ENCODE data around the gene FXYD6. TPM values are rescaled to one million over a fixed set of nuclear protein-coding genes. Genes with fewer than 3 reads are reported as not detected.

Gene FXYD6
- total RNA-seq, 1 donor from 2014 or later: 10.5 TPM

- peaks cover 28% of the 10 kb centered on the region for H3K4me1 ChIP-seq (ENCODE audit: insufficient read depth, low read length)
- Mint-ChIP-seq H3K9me3 (ENCODE audit: unreplicated experiment) (no peaks in the 10 kb centered on the region), H3K27ac (ENCODE audit: unreplicated experiment) (no peak overlapping the region), H3K4me1 (ENCODE audit: low read depth, unreplicated experiment) (peaks cover 30% of the 10 kb centered on the region), H3K36me3 (ENCODE audit: low read depth, unreplicated experiment) (no peaks in the 10 kb centered on the region), H3K27me3 (ENCODE audit: low read depth, unreplicated experiment) (peaks cover 11% of the 10 kb centered on the region), H3K4me3 (ENCODE audit: unreplicated experiment) (no peak overlapping the region)
- H3K4me2 ChIP-seq (ENCODE audit: low read length): no peak overlapping the region
- FAIRE-seq (no peak), DNase-seq (ENCODE audit: low read depth) (no peak)
- no peak overlapping the region for H2AFZ ChIP-seq (ENCODE audit: low read depth, low read length)
- H3K79me2 ChIP-seq (ENCODE audit: insufficient read depth, low read length): no peaks in the 10 kb centered on the region
- no peak overlapping the region for H3K9ac ChIP-seq (ENCODE audit: low read length)
- TF ChIP-seq CTCF (IDR thresholded peaks at IDR 0.05; ENCODE audit: insufficient read depth, low read depth, low read length) (no peak), EZH2 (IDR thresholded peaks at IDR 0.05; ENCODE audit: insufficient read depth, low read length) (no peak)
- no peaks in the 10 kb centered on the region for H3K36me3 ChIP-seq (ENCODE audit: insufficient read depth, low read length)
- H3K4me3 ChIP-seq (ENCODE audit: insufficient read depth, low read depth, low read length): no peak overlapping the region
- no peaks in the 10 kb centered on the region for H3K27me3 ChIP-seq (ENCODE audit: insufficient read depth, low read length)
- no peaks in the 10 kb centered on the region for H4K20me1 ChIP-seq (ENCODE audit: insufficient read depth, low read length)
- no peak overlapping the region for H3K27ac ChIP-seq (ENCODE audit: low read depth, low read length)
- no peaks in the 10 kb centered on the region for H3K9me3 ChIP-seq (ENCODE audit: insufficient read depth, low read depth, low read length)
Measured at GRCh38 chr11:117820071-117820470, 56.4 kb downstream of the FXYD6 start.

DNA sequence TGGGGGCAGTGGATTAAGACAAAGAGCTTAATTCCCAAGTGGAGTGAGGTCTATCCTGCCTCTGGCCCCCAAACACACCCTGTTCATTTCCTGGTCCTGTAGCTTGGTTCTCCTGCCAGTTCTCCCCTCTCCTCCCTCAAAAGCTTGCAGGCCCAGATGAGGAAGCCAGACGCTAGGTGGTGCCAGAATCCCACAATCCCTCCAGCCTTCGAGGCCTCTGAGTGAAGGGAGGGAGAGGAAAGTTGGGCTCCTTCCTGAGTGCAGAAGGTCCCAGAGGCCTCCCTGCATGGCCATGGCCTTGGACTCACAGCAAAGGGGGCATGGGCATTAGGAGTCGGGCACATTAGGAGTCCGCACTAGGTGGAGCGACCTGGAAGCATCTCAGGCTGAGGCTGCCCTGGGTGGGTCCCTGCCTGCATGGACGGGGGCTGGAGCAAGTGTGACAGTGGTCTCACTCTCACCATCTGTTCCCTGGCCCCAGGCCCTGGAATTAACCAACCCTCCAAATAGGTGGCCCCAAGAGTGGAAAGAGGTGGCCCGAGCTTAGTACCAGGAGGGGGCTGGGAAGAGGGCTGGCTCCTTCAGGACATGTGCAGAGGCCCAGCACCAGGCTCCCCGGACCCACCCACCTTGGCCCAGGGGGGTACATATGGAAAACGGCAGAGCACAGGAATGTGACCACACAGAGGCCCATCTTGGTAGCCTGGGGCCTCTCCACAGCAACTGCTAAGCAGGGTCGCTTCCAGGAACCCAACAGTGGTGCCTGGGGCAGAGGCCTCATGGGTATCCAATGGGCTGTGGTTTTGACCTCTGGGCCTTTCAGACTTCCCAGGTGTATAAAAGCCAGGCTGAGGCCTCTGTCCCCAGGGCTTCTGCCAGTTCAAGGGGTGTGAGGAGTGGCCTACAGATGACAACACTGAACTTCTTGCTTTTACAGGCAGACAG lies 57.1 kb downstream of the FXYD6 start:
- no peak overlapping the region for H3K4me3 ChIP-seq (ENCODE audit: insufficient read depth, low read depth, low read length)

More for the DNA sequence above, 57.1 kb downstream of the FXYD6 start:
- no peaks in the 10 kb centered on the region for H3K36me3 ChIP-seq (ENCODE audit: insufficient read depth, low read length)
- TF ChIP-seq EZH2 (IDR thresholded peaks at IDR 0.05; ENCODE audit: insufficient read depth, low read length) (no peak), CTCF (IDR thresholded peaks at IDR 0.05; ENCODE audit: insufficient read depth, low read depth, low read length) (peak; percentile 66)
- H3K4me3 Mint-ChIP-seq (ENCODE audit: unreplicated experiment): no peak overlapping the region
- H3K9me3 Mint-ChIP-seq (ENCODE audit: unreplicated experiment): no peaks in the 10 kb centered on the region
- H3K4me1 Mint-ChIP-seq (ENCODE audit: low read depth, unreplicated experiment): peaks cover 30% of the 10 kb centered on the region
- no peaks in the 10 kb centered on the region for H3K79me2 ChIP-seq (ENCODE audit: insufficient read depth, low read length)
- no peaks in the 10 kb centered on the region for H4K20me1 ChIP-seq (ENCODE audit: insufficient read depth, low read length)
- H3K4me1 ChIP-seq (ENCODE audit: insufficient read depth, low read length): peaks cover 30% of the 10 kb centered on the region
- H3K27ac Mint-ChIP-seq (ENCODE audit: unreplicated experiment): peak overlapping the region; percentile 19
- no peak overlapping the region for H3K9ac ChIP-seq (ENCODE audit: low read length)
- no peaks in the 10 kb centered on the region for H3K9me3 ChIP-seq (ENCODE audit: insufficient read depth, low read depth, low read length)
- H3K36me3 Mint-ChIP-seq (ENCODE audit: low read depth, unreplicated experiment): no peaks in the 10 kb centered on the region
- H3K27ac ChIP-seq (ENCODE audit: low read depth, low read length): no peak overlapping the region
- no peak overlapping the region for H3K4me2 ChIP-seq (ENCODE audit: low read length)
- peak overlapping the region; percentile 1 for H2AFZ ChIP-seq (ENCODE audit: low read depth, low read length)
- DNase-seq (ENCODE audit: low read depth) (peak; percentile 32), FAIRE-seq (no peak)
- H3K27me3 ChIP-seq (ENCODE audit: insufficient read depth, low read length): no peaks in the 10 kb centered on the region
- H3K27me3 Mint-ChIP-seq (ENCODE audit: low read depth, unreplicated experiment): peaks cover 11% of the 10 kb centered on the region
